ENCODE results near the gene CPAMD8. TPM values are rescaled to one million over a fixed set of nuclear protein-coding genes. Genes with fewer than 3 reads are reported as not detected.
"Not testable (repeated sequence)": the region's sequence is repeated elsewhere in the genome, so short reads cannot be mapped to it uniquely, and the experiment has no call there.

CPAMD8 gene
- polyA plus RNA-seq, 10 donors: 2.7 to 8.7 (median 4.3) TPM

DNA sequence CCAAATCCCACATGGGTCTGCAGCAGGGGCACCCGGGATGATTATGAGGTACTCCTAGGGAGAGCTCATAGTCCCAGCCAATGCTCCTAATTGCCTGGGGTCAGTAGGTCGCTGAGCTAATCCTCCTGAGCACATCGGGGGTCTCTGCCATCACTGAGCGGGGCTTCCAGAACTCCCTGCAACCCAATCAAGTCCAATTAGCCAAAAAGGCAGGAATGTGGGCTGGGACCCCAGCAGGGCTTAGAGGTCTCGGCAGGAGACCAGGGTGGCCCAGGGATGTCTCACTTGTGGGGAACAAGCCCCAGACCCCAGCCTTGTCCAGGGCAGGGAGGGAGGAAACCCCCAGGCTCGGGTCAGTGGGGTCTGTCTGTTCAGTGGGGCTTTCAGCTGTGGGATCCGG is 17.1 kb upstream of the CPAMD8 start:
- DNase-seq: no peak

DNA sequence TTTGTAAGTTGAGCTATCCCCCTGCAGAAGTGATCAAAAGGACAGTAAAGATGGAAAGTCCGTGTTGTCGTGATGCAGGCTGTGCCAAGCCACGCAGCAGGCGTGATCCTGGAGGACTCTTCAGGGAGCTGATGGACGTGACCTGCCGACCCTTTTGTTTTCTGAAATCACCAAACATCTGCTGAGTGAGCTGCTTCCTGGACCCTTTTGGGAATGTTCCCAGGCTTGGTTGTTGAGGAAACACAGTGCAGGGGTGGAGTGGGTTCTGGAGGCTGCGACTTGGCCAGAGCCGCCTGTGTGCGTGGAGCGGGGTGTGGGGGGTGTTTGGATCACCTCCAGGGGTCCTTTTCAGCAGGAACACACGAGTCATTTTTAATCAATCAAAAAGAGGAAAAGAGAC is 15.4 kb upstream of the CPAMD8 start:
- peak; percentile 11 to 77 (median 46) for DNase-seq

DNA sequence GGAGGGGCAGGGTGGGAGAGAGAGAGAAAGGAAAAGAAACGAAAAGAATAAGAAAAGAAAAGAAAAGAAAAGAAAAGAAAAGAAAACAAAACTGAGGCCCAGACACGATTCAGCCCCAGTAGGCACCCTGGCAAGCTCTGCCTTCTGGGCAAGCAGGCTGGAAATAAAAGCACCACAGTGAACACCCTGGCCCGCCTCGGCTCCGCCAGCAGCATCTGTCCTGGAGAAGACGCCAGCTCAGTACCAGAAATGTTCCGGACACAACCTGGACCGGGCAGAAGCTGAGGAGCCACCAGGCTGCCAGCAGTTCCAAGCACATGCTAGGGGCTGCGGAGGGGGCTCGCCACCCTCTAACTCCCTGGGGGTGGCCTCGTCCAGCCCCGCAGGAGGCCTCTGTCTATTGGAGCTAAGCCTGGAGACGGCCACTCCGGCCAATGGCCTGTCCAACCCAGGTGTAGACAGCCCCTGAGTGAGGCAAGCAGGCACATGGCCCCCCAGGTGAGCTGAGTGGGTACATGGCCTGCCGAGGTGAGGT is 11.4 kb upstream of the CPAMD8 start:
- DNase-seq: no peak

DNA sequence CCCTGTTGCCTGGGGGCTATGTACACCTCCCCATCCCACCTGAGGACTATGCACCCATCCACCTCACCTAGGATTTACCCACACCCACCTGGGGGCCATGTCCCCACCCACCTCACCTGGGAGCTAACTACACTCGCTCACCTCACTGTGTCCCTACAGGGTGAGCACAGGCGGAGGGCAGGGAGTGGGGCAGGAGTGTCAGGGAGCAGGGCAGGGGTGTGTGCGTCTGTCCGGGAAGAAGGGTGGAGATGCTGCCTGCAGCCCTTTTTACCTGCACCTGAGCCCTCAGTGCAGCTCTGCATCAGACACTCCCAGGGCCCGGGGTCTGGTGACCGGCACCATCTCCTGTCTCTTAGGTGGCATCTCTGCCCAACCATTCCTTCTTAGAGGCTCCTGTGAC is 10.6 kb upstream of the CPAMD8 start:
- DNase-seq: no peak

DNA sequence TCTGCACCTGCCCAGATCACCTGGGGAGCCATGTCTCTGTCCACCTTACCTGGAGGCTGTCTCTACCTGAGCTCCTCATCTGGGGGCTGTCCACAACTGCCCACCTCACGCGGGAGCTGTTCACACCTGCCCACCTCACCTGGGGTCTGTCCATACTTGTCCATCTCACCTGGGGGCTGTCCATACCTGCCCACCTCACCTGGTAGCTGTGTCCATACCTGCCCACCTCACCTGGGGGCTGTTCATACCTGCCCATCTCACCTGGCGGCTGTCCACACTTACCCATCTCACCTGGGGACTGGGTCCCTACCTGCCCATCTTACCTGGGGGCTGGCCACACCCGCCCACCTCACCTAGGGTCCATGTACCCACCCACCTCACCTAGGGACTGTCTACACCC is 10.0 kb upstream of the CPAMD8 start:
- DNase-seq: no peak

DNA sequence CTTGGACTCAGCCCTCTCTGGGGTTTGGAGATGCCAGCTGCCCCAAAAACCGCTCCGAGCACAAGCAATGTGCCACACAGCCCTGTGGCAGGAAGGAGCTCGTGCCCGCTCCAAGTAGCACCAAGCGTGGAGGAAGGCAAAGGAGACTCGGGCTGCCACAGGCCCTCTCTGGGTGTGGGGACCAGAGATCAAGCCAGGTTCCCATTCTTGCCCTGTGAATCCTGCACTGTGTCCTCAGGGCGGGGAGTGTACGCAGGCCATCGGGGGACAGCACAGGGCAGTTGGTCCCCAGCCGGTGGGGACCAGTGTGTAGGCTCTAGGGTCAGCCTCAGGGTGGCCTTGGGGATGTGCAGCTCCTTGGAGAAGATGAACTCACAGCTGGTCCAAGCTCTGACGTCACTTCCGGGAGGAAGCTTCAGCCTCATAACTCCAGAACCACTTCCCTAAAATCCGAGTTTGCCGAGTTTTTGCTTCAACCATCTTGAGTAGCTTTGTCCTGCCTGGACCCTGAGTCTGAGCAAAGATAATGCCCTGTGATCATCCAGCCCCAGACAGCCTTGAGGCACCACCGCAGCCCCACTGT is 9.3 kb upstream of the CPAMD8 start:
- DNase-seq: peak in 2 of 3 donors; percentile 27 to 53

DNA sequence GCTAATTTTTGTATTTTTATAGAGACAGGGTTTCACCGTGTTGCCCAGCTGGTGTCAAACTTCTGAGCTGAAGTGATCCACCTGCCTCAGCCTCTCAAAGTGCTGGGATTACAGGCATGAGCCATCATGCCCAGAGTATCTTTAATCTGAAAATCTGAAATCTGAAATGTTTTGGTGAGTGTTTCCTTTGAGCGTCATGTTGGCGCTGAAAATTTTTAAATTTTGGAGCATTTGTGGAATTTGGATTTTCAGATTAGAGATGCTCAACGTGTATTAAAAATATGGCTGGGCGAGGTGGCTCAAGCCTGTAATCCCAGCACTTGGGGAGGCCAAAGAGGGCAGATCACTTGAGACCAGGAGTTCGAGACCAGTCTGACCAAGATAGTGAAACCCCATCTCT is 5.1 kb upstream of the CPAMD8 start:
- DNase-seq: no peak

DNA sequence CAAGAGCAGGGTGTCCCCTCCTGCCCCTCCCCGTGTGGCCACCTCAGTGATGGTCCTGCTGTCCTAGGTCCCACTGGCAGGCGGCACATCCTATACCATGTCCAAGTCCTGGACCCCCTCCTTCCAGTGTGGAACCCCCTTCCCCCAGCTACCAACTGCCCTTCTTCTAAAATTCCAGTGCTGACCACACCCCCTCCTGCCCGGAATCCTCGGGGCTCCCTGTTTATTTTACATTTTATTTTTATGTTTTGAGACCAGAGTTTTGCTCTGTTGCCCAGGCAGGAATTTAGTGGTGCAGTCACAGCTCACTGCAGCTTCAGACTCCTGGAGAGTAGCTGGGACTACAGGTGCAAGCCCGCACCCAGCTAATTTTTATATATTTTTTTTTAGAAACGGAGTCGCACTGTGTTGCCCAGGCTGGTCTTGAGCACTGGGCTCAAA is 945 bp upstream of the CPAMD8 start:
- DNase-seq: no peak

DNA sequence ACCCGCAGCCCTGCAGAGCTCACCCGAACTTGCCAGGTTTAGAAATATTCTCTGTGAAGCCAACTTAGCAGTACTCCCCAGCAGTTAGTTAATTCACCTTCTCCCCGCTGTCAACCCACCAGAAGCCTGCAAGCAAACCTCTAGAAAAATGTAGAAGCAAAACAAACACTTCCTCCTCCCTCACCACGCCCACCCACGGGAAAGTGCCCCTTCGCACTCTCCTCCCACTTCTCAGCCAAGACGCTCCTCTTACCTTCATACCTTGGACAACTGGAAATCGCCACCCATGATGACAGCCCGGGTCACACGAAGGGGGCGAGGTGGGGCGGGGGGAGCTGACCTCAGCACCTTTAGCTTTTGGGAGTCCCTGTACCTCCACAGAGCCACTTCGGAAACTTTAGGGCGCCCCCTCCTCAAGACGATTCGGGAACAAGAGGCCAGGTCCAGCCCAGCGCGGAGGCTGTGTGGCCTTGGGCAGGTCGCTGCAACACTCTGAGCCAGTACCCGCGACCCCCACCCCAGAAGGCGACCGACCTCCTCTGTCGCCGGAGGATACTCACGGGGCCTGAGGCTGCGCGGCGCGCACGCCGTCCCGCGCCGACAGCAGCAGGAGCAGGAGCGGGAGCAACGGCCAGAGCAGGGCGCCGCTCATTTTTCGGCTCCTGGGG is 485 bp downstream of the CPAMD8 start:
- peak in 1 of 3 donors; percentile 47 for DNase-seq

DNA sequence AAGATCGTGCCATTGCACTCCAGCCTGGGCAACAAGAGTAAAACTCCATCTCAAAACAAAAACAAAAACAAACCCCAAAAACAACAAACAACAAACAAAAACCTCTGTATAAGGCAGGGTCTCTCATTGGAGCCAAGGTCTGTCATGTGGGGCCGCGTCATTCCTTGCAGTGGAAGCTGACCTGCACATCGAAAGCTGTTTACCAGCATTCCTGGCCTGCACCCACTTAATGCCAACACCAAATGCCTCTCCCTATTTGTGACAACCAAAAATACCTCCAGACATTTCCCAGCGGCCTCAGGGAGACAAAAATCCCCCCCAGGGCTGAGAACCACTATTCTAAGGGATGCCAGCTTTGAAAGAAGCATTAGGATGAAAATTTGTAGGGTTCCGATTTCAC is 1.2 kb downstream of the CPAMD8 start:
- DNase-seq: no peak

DNA sequence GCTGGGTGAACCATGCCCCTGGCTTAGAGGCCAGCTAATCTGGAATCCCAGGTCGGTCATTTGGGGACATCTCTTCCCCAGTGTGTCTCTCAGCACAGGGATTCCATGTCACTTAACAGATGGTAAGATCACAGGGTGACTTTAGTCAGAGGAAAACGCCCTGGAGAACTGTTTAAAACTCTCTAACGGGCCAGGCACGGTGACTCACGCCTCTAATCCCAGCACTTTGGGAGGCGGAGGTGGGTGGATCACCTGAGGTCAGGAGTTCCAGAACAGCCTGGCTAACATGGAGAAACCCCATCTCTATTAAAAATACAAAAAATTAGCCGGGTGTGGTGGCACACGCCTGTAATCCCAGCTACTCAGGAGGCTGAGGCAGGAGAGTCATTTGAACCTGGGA is 1.7 kb downstream of the CPAMD8 start:
- DNase-seq: not testable (repeated sequence)

DNA sequence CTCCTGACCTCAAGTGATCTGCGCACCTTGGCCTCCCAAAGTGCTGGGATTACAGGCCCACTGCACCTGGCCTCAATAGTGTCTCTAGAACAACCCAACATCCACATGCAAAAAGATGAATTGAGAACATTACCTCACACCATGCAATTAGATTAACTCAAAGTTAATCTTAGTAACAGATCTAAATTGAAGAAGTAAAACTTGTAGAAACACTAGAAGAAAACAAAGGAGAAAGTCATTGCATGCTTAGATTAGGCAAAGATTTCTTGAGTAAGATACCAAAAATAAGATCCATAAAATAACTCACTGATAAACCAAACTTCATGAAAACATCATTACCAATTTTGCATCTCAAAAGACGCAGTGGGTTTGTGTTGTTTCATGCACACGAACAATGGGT is 2.8 kb downstream of the CPAMD8 start:
- DNase-seq: no peak

DNA sequence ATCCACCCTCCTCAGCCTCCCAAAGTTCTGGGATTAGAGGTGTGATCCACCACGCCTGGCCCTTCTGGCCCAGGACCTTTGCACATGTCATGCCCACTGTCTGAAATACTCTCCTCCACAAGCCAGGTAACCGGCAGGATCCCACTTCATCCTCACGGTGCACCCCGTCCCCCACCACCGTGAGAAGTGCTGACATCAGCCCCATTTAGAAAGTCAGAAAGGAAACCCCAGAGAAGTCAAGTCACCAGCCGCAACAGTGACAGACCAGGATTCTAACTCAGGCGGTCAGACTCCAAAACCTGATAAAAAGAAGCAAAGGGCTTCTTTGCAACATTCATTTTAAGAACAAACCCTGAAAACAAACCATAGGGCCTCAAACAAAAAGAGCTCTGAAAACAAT is 3.9 kb downstream of the CPAMD8 start:
- DNase-seq: no peak

DNA sequence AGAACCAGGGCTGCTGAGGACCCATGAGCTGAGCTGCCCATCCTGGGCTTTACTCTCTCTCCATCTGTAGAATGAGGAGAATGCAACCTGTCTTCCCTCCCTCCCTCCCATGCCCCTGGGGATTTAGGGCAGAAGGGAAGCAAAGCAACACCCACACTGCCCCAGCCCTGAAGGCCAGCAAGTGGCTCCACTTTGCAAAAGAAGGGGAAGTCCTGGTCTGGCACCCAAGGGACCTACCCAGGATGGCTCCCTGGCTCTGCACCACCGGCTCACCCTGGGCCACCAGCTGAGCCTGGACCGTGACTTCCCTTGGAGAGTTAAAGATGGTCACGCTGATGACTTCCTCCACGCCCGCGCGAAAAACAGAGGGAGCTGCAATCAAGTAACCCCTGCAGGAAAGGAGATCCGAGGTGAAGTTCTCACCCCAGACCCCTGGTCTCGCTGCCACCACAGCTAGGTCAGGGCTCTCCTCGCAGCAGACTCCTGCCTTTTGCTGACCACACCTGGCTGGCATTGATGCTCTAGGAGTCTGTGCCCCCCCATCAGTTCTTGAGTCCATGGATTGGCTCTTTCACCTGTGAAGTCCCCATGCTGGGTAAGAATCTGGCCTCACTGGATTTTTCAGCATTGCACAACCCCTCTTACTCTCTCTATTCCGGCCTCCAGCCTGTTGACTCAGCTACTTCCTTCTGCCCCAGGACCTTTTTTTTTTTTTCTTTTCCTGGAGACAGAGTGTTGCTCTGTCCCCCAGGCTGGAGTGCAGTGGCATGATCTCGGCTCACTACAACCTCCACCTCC is 4.6 kb downstream of the CPAMD8 start:
- DNase-seq: no peak

DNA sequence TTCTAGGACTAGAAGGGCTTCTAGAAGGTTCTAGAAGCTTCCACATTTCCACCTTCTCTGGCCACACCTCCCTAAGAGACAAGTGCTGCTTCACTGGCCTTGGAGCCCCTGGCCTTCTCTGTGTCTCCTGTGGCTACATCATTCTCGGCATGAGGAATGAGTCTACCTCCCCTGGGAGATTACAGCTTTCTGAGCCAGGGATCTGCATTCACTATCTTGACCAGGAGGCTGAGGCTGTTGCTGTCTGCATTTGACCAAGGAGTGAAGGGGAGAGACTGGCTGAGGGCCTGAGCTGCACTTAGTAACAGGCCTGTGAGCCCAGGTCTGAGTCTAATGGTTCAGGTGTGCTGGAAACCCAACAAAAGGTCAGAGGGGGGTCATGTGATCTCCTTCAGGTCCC is 5.3 kb downstream of the CPAMD8 start:
- no peak for DNase-seq

DNA sequence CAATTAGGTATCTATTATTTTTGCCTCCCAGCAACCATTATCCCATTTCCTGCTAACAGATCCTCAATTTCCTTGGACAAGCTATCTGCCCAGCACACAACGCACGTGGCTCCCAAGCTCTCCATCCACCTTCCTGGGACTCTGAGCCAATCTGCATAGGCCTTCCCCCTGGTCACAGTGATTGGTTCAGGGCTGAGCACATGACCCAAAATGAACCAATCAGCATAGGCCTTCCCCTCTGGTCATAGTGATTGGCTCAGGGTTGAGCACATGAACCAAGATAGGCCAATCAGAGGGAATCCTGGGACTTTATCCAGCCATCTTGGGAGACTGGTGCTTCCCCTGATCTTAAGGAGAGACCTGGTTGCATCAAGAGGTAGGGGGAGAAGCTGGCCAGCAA is 5.8 kb downstream of the CPAMD8 start:
- no peak for DNase-seq

DNA sequence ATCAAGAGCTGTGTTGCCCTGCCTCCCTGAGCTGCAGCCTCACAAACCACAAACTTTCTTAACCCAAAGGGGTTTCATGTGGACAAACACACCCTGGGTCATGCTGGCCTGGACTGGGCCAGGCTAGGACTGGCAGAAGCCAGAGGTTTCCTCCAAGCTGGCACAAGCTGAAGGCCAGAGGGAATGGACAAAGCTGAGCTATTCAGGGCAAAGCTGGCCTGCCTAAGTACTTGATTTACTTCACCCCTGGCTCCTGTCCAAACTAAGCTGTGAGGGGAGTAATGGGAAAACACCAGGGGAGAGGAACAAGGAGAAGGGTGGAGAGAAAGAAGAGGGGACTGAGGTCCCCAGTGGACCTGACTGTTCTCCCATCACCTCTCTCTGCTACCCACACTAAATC is 6.2 kb downstream of the CPAMD8 start:
- DNase-seq: peak in 1 of 3 donors; percentile 22

DNA sequence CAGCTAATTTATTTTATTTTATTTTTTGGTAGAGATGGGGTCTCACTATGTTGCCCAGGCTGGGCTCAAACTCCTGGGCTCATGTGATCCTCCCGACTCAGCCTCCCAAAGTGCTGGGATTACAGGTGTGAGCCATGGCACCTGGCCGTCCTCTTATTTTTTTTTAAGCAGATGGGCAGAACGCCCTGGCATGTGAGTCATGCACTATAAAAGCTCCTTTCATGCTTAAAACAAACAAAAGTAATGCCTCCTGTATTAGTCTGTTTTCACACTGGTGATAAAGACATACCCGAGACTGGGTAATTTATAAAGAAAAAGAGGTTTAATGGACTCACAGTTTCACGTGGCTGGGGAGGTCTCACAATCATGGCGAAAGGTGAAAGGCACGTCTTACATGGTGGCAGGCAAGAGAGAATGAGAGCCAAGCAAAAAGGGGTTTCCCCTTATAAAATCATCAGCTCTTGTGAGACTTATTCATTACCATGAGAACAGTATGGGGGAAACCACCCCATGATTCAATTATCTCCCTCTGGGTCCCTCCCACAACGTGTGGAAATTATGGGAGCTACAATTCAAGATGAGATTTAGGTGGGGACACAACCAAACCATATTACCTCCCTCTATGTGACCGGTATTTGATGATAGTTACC is 12.3 kb downstream of the CPAMD8 start:
- not testable (repeated sequence) for DNase-seq

DNA sequence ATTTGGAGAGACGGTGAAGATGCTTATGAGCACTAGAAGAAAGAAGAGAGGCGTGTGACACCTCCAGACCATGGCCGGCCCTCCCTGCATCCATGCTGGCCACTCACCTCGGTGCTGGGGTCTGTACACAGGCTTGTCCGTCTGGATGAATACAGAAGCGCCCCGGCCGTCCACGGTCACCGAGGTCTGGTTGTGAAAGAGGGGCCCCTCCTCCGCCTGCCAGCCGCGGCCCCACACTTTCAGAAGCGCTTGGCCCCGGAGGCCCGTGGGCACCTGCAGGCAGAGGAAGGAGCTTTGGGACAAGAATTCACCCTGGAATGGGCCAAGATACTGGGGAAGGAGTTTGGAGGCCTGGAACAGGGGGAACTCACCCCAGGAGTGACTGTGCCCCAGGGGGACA is 15.1 kb downstream of the CPAMD8 start:
- no peak for DNase-seq

DNA sequence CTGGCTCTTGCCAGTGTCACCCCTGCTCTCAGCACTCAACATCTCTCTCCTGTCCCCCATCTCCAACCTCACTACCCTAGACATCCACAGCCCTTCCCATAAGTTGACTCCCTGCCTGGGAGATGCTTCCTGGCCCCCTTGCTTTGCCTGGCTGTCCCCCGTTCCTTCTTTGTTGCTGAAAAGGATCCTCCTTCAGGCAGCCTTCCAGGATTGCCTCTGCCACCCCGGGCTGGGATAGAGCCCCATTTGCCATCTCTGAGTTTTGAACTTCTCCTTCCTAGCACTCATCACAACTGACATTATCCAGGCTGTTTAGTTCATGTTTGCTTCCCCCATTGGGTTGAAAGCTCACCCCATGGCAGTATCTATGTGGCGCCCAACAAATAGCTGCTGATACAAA is 20.0 kb downstream of the CPAMD8 start:
- DNase-seq: no peak

DNA sequence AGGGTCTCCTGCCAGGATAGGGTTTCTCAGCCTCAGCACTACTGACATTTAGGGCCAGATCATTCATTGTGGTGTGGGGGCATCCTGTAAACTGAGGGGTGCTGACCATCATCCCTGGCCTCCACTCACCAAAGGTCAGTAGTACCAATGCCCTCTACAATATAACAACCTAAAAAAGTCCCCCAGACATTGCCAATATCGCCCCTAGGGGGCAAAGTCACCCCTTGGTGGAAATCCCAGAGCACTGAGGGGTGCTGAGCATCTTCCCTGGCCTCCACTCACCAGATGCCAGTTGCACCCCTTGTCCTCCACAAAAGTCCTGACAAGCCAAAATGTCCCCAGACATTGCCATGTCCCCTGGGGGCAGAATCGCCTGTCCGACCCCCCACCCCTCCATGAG is 21.6 kb downstream of the CPAMD8 start:
- DNase-seq: no peak

DNA sequence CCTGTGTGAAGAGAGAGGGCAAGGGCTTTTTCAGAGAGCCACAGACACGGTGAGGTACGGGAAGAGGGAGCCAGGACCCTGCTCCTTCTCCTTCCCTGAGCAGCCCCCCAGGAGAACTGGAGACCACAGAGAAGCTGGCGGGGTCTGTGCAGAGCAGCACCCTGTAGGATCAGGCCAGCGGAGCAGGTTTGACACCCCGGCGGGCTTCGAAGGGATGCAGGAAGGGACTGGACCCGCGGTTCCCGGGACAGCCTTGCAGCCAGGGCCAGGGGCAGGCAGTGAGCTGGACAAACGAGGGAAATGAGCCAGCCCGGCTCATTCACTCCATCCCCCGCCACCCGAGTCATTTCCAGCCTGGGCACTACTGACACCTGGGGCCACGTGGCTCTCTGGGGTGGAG is 22.2 kb downstream of the CPAMD8 start:
- no peak for DNase-seq
